GM21447 (cell line): ENCODE results near the gene TP53TG5.

Experiments used
- ATAC-seq: cut with Tn5 transposase; IDR thresholded peaks from one replicate; pipeline ENCODE4 v1.9.1; 2021; ENCODE audit not compliant: unreplicated experiment

The TP53TG5 gene

DNA sequence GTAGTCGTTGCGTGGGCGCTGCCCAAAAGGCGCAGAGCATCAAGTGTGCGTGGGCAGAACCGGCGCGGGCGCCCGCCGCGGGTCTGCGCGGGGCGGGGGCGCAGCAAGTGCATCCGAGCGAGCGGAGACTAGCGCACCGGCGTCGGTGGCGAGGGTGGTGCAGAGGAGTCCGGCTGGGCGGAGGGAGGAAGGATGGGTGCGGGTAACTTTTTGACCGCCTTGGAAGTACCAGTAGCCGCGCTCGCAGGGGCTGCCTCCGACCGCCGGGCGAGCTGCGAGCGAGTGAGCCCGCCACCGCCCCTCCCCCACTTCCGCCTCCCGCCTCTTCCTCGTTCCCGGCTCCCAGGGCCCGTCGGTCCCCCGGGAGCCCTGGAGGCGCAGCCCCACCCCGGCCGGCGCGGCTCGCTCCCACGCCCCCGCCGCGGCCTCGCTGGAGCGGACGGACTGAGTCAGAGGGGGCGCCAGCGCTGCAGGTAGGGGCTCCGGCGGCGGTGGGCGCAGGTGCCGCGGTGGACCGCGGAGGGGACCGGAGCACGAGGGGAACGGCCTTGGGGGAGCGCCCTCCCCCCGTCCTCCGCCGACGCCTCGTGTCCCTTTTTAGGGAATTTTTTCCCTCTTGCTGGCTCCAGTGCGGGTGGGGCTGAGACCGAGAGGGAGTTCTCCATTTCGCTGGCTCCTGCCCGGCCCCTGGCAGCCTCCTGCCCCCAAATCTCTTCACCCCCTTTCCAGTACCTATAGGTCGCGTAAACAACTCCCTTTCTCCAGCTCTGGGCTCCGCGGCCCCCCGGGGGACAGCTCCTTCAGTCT, 28.3 kb upstream of the TP53TG5 start:
- ATAC-seq = no peak

- ATAC-seq = no peak
Observed at GRCh38 chr20:45405571-45406259, 27.6 kb upstream of the TP53TG5 start.

GRCh38 chr20:45404438-45404837, 26.3 kb upstream of the TP53TG5 start:
- no peak for ATAC-seq

- no peak for ATAC-seq
Observed at GRCh38 chr20:45402946-45403345, 24.8 kb upstream of the TP53TG5 start.

GRCh38 chr20:45400346-45401031, 22.4 kb upstream of the TP53TG5 start:
- no peak for ATAC-seq

- ATAC-seq = no peak
Observed at GRCh38 chr20:45399018-45399417, 20.9 kb upstream of the TP53TG5 start.

GRCh38 chr20:45395114-45395415, 16.9 kb upstream of the TP53TG5 start:
- no peak for ATAC-seq

- ATAC-seq = no peak
Observed at GRCh38 chr20:45394221-45395113, 16.3 kb upstream of the TP53TG5 start.

DNA sequence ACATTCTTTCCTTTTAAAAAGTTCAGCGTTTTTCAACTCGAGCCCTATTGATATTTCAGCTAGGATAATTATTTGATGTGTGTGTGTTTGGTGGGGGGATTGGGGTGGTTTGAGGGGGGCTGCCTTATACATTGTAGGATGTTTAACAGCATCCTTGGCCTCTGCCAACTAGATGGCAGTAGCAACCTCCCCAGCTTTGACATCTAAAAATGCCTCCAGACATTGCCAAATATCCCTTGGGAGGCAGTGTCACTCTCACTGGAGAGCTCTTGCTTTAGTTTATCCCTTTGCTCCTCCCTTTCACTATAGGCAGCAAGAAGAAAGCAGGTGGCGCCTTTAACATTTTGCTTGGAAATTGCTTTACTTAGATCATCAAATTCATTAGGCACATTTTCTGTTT, 14.6 kb upstream of the TP53TG5 start:
- no peak for ATAC-seq

- no peak for ATAC-seq
Observed at GRCh38 chr20:45391559-45391958, 13.4 kb upstream of the TP53TG5 start.

DNA sequence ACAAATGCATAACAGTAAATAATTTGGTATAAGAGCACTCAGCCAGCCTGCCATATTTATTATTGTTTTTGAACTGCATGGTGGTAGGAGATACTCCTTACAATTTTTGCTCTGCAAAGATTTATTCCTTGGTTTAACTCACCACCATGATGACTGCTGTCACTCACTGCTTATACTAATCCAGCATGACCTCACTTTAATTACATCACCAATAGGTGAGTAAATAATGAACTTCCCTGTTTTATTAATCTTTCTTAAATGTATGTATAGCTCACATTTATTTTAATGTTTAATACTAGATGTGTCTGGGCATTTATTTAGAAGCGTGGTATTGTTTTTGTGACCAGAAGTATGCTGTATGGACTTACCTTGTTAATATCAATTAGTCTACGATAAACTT, 12.8 kb upstream of the TP53TG5 start:
- ATAC-seq = no peak

GRCh38 chr20:45387274-45387673, 9.1 kb upstream of the TP53TG5 start:
- no peak for ATAC-seq

DNA sequence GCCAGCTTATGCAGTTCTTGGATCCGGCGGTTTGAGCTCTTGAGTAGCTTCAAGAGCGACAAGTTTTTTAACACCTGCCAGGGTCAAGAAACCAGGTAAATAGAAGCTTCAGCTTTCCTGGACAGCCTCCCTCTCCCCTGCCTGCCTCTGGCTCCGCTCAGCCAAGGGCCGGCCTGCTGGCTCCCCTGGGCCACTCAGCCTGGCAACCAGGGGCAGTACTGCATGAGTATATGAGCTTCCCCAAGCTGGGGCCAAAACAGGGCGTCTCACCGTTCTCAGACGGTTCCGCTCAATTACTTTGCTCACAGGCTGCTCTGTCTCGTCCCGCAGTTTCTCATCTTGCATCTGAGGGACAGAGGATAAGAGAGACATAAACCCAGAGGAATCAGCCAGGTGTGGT, 856 bp downstream of the TP53TG5 start:
- no peak for ATAC-seq

GRCh38 chr20:45374966-45375365, 3.2 kb downstream of the TP53TG5 start:
- no peak for ATAC-seq

GRCh38 chr20:45374101-45374467, 4.0 kb downstream of the TP53TG5 start:
- ATAC-seq = no peak

DNA sequence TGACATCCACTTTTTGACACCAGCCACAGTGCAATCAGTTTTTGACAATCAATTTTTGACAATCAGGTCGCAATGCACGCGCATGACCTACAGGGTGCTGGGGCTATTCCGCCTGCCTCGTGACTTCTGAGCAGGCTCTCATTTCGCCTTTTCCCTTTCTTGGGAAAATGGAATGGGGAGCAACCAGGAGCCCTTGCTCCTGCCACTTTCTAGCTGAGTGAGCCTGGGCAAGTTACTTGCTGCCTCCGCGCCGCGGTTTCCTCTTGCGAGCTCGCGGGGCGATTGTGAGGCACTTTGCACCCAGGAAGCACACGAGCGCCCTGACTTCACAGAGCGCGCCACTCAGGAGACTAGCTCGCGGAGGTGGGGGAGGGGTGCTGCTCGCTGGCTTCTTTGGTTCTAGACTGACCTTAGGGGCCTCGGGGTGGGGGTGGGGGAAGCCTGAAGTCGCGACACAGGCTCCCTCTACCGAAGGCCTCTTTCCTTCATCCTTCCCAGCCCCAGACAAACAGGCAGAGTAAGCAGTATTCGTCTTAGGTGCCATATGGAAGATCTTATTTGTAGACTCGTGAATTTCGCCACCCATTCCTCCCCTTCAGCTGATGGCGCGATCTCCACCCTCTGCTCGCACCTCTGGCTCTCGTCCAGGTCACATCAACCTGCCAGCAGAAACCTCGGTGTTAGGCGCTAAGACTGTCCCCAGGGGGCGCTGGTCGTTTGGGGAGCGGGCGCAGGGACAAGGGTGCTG, 4.6 kb downstream of the TP53TG5 start:
- no peak for ATAC-seq

GRCh38 chr20:45372646-45373352, 5.3 kb downstream of the TP53TG5 start:
- no peak for ATAC-seq

DNA sequence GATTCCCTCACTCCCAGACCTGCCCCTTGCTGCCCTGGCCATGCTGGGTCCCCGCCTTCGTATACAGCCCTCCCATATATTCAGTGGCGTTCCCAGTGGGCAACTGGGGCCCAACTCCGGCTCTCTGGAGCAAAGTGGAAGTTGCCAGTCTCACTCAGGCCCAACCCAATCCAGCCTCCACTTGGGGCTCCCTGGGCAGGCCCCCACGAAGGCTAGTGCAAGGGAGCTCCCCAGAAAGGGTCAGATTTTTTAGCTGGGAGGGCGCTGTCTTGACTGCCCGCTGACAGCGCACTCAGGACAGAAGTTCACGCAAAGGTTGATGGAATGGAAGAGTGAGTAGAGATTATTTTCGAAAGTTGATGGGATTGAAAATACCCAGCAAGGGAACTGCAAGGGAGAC, 5.9 kb downstream of the TP53TG5 start:
- no peak for ATAC-seq

DNA sequence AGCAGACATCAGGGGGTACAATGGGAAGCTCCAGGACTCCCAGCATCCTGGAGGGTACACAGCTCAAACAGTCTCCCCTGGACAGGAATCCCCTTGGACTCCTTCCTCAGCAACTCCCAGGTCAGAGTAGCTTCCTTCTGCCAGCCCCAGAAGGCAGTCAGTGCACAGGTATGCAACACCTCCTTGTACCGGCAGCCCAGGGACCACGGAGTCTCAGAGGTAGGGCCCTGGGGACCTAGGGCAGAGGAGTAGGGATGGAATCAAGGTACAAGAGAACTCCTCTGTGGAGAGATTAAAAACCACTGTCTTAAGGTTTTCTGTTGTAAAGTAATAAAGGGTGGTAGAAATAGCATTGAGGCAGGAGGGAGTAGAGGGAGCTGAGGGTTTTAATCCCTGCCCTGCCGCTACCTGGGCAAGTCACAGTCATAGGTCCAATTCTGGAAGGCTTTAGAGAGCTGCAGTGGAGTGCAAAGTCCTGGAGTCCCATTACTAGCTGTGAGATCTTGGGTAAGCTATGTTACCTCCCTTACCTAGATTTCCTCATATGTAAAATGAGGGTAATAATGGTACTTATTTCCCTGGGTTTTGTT, 7.5 kb downstream of the TP53TG5 start:
- ATAC-seq = no peak
